Neural progenitor cell (in vitro differentiated cells): ENCODE measurements around the gene KLHL12.

Experiments
- EZH2 ChIP-seq: fragments of 200-600 bp; sonication (generic); IDR thresholded peaks from 2 replicates; pipeline ENCODE4 v1.6.1; 2017; ENCODE audit warnings: antibody characterized with exemption, mild to moderate bottlenecking, moderate library complexity
- TF ChIP-seq, protein P1 (sequence below): fragments of 200-600 bp; sonication (generic); IDR thresholded peaks from 2 replicates; pipeline ENCODE4 v1.5.1; 2017; ENCODE audit warnings: antibody characterized with exemption, mild to moderate bottlenecking

DNA sequence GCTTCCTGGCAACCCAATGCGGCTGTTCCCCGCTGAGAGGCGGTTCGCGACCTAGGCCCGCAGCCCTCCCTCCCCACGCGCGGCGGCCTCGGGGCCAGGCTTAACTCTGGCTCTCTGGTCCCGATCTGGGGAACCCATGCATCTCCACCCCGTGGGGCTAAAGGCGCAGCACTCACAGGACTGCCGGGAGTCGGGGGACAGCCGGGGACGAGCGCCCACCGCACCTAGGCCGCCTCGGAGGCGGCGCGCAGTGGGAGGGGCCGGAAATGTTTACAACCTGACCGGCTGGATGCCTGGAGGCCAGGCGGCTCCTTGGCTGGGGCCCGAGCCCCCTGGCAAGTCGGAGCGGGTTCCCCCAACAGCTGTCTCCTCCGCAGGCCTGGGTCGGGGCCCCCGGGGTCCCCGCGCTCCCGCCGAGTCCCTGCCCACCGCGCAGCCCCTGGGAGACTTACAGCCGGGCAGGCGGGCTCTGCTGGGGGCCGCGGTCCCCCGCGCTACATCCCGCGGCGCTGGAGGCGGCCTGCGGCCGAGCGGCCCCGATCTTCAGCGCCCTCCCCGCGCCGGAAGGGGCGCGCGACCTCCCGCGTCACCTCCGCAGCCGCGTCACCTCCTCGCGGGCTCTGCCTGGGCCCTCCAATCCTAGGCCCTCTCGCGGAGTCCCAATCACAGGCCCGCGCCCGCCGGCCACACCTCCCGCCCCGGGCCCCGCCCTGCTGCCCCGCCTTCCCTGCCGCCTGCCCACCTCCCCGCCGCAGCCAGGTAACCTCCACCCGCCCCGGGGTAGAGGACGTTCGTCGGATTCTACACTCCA, 30.9 kb upstream of the KLHL12 start, which contains the start of gene ADIPOR1:
- TF ChIP-seq, protein P1, sequence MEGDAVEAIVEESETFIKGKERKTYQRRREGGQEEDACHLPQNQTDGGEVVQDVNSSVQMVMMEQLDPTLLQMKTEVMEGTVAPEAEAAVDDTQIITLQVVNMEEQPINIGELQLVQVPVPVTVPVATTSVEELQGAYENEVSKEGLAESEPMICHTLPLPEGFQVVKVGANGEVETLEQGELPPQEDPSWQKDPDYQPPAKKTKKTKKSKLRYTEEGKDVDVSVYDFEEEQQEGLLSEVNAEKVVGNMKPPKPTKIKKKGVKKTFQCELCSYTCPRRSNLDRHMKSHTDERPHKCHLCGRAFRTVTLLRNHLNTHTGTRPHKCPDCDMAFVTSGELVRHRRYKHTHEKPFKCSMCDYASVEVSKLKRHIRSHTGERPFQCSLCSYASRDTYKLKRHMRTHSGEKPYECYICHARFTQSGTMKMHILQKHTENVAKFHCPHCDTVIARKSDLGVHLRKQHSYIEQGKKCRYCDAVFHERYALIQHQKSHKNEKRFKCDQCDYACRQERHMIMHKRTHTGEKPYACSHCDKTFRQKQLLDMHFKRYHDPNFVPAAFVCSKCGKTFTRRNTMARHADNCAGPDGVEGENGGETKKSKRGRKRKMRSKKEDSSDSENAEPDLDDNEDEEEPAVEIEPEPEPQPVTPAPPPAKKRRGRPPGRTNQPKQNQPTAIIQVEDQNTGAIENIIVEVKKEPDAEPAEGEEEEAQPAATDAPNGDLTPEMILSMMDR, result peak; percentile 28
- no peak for TF ChIP-seq EZH2
